ENCODE results near the gene SYT14. TPM values are rescaled to one million over a fixed set of nuclear protein-coding genes. Genes with fewer than 3 reads are reported as not detected.

The SYT14 gene
- total RNA-seq, 6 experiments from 2014 or later: 7.6 to 10.6 (median 8.5) TPM

DNA sequence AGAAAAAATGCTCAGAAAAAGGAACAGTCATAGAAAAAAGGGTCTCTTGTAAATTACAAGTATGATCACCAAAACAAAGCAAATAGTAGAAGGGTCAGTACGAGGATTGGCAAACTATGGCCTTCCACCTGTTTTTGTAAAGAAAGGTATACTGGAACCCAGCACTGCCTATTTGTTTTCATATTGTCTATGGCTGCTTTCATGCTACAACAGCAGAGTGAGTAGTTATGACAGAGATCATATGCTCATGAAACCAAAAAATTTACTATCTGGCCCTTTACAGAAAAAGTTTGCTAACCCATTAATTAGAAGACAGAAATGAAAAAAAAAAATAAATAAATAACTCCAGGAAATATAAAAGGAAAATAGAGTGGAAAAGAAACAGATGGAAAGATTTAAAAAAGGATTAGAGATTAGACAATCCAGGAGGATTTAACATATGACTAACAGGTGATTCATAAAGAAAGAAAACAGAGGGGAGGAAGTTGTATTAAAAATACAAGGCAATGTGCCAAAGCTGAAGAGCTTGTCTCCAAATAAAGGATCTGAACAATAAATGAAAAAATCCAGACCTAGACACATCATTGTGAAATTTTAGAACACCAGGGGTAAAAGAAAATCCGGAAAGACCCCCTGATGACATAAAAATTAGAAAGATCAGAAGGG, 186.0 kb downstream of the SYT14 start:
- peaks cover 31% of the 10 kb centered on the region for H3K4me1 Mint-ChIP-seq (ENCODE audit: low read depth)
- peak; percentile 80 for DNase-seq
- peak overlapping the region; percentile 38 for H3K4me3 Mint-ChIP-seq
- no peaks in the 10 kb centered on the region for H3K9me3 Mint-ChIP-seq
- peak overlapping the region; percentile 82 for H3K27ac Mint-ChIP-seq
- no peaks in the 10 kb centered on the region; the same call in 1 of the 2 replicates for H3K27me3 Mint-ChIP-seq (ENCODE audit: insufficient read depth)
- TF ChIP-seq CTCF (IDR thresholded peaks at IDR 0.05): no peak
- H3K36me3 Mint-ChIP-seq (ENCODE audit: low read depth): no peaks in the 10 kb centered on the region

DNA sequence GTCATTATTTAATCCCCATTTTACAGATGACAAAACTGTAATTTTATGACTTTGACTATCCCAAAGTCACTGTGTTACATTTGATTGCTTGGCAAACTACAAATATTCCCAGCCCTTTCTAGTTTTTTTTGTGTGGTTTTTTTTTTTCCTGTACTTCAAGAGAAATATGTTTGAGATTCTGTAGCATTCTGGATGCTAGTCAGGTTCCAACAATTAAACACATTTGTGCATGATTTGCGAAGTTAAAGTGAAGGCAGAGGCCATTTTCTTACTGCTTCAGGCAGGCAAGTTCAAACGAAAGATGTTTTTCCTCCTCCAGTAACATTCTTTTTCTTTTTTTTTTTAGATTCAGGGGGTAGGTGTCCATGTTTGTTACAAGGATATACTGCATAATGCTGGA, 186.7 kb downstream of the SYT14 start:
- Mint-ChIP-seq H3K4me1 (ENCODE audit: low read depth) (peaks cover 34% of the 10 kb centered on the region), H3K27me3 (ENCODE audit: insufficient read depth) (no peaks in the 10 kb centered on the region; the same call in 1 of the 2 replicates), H3K27ac (peak overlapping the region; percentile 82), H3K4me3 (peak overlapping the region; percentile 58), H3K36me3 (ENCODE audit: low read depth) (no peaks in the 10 kb centered on the region), H3K9me3 (no peaks in the 10 kb centered on the region)
- DNase-seq: no peak
- TF ChIP-seq CTCF (IDR thresholded peaks at IDR 0.05): no peak

- DNase-seq: no peak
- no peak for TF ChIP-seq CTCF (IDR thresholded peaks at IDR 0.05)
These were observed 187.1 kb downstream of the SYT14 start for GRCh38 chr1:210125143-210125542.

DNA sequence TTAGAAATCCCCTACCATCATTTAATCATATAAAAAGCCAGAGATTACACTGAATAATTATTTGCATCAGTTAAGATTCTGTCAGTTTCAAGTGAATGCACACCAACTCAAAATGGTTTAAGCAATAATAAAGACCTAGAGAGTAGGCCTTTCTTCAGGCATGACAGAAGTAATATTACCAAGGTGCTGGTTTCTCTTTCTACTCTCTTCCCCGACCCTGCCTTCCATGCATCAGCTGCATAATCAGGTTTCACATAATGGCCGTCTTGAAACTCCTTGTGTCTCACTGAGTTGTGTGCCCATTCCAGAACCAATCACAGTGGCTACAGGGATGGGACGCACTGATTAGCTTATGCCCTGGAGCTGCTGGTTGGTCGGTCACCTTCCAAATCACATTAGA, 191.1 kb downstream of the SYT14 start:
- H3K27ac Mint-ChIP-seq: no peak overlapping the region
- DNase-seq: no peak
- no peak overlapping the region for H3K4me3 Mint-ChIP-seq
- no peak for TF ChIP-seq CTCF (IDR thresholded peaks at IDR 0.05)
- H3K27me3 Mint-ChIP-seq (ENCODE audit: insufficient read depth): no peaks in the 10 kb centered on the region; the same call in 1 of the 2 replicates
- no peaks in the 10 kb centered on the region for H3K9me3 Mint-ChIP-seq
- peaks cover 25% of the 10 kb centered on the region for H3K4me1 Mint-ChIP-seq (ENCODE audit: low read depth)
- H3K36me3 Mint-ChIP-seq (ENCODE audit: low read depth): peaks cover 7% of the 10 kb centered on the region; the same call in 1 of the 2 replicates

More at GRCh38 chr1:210125143-210125542, 187.1 kb downstream of the SYT14 start:
- Mint-ChIP-seq H3K27ac (peak overlapping the region; percentile 82), H3K9me3 (no peaks in the 10 kb centered on the region), H3K4me1 (ENCODE audit: low read depth) (peaks cover 38% of the 10 kb centered on the region), H3K27me3 (ENCODE audit: insufficient read depth) (no peaks in the 10 kb centered on the region; the same call in 1 of the 2 replicates), H3K4me3 (peak overlapping the region; percentile 39; the same call in 1 of the 2 replicates), H3K36me3 (ENCODE audit: low read depth) (no peaks in the 10 kb centered on the region)

DNA sequence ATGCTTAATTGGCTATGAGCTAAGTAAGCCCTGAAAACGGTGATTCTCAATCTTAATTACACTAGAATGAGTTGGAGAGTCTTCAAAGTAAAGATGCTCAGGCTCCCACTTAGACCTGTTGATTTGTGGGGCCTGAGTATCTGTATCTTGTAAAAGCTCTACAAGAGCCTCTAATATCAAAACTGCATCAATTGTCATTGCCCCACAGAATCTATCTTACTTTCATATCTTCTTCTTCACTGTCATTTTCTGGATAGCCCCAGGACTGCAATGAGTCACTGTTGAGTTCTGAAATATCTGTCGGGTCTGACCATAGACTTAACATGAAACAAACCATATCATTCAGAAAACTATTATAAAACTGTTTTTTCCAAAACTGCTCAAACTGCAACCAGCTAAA, 191.7 kb downstream of the SYT14 start:
- Mint-ChIP-seq H3K4me3 (no peak overlapping the region), H3K9me3 (no peaks in the 10 kb centered on the region), H3K27me3 (ENCODE audit: insufficient read depth) (no peaks in the 10 kb centered on the region; the same call in 1 of the 2 replicates), H3K36me3 (ENCODE audit: low read depth) (peaks cover 7% of the 10 kb centered on the region; the same call in 1 of the 2 replicates), H3K4me1 (ENCODE audit: low read depth) (peaks cover 18% of the 10 kb centered on the region), H3K27ac (no peak overlapping the region)
- TF ChIP-seq CTCF (IDR thresholded peaks at IDR 0.05): no peak
- DNase-seq: no peak
